Ectodermal cell (in vitro differentiated cells): ENCODE data around the gene MRPL23.
"Not testable (repeated sequence)": the region's sequence is repeated elsewhere in the genome, so short reads cannot be mapped to it uniquely, and the experiment has no call there.

Experiments used
- H3K27ac ChIP-seq: 2 replicates; pipeline ENCODE4 v1.7.0; 2013; ENCODE audit warnings: mild to moderate bottlenecking, low read depth, low read length; ENCODE audit not compliant: insufficient read depth, poor library complexity, severe bottlenecking
- H3K27me3 ChIP-seq: 2 replicates; pipeline ENCODE4 v1.7.0; 2013; ENCODE audit warnings: mild to moderate bottlenecking, low read length; ENCODE audit not compliant: insufficient read depth, control insufficient read depth, poor library complexity, severe bottlenecking
- H3K36me3 ChIP-seq: one replicate; pipeline ENCODE4 v1.7.0; 2013; ENCODE audit warnings: low read length; ENCODE audit not compliant: control insufficient read depth, insufficient read depth
- H3K4me1 ChIP-seq: one replicate; pipeline ENCODE4 v1.7.0; 2013; ENCODE audit warnings: low read length; ENCODE audit not compliant: control insufficient read depth, insufficient read depth
- H3K4me3 ChIP-seq: 2 replicates; pipeline ENCODE4 v1.7.0; 2013; ENCODE audit warnings: low read depth, low read length, control low read depth; ENCODE audit not compliant: insufficient read depth
- H3K9me3 ChIP-seq: 2 replicates; pipeline ENCODE4 v1.7.0; 2013; ENCODE audit warnings: mild to moderate bottlenecking, low read length, moderate library complexity; ENCODE audit not compliant: control insufficient read depth
- WGBS, 2 experiments: methylation state at CpG; one replicate each; pipeline ENCODE4 v1.1.7; 2013; ENCODE audit warnings: missing lambda C conversion rate in 2 of 2; 5-methylcytosine and 5-hydroxymethylcytosine counted together

The MRPL23 gene

DNA sequence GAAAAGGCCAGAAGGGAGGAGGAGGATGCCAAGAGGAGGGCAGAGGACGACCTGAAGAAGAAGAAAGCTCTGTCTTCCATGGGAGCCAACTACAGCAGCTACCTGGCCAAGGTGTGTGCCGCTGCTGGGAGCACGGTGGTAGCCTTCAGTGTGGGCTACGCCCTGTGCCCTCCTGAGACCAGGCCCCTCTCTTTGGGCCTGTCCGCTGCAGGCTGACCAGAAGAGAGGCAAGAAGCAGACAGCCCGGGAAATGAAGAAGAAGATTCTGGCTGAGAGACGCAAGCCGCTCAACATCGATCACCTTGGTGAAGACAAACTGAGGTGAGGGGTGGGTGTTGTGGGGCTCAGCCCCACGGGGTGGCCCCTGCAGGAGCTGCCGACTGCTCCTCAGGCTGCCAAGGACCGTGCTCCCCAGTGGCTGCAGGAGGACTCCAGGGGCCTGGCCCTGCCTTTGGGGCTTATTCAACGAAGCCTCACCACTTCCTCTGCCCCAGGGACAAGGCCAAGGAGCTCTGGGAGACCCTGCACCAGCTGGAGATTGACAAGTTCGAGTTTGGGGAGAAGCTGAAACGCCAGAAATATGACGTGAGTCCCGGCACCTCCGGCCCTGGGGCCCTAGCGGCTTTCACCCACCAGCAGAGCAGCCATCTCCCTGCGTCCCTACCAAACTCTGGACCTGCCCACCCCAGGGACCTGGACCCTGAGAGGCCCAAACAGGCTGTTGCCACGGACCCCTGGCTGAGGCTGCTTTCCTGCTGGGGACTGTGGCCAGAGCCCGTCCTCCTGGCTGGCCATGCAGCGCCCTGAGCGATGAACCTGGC lies 12.6 kb upstream of the MRPL23 start:
- Histone ChIP-seq H3K9me3 (no peaks in the 10 kb centered on the region), H3K27ac (no peak overlapping the region), H3K4me3 (no peak overlapping the region), H3K36me3 (no peaks in the 10 kb centered on the region), H3K27me3 (no peaks in the 10 kb centered on the region), H3K4me1 (no peaks in the 10 kb centered on the region)
- WGBS, 2 experiments: 85 to 86% methylated on average over 24 of the region's 24 CpGs

DNA sequence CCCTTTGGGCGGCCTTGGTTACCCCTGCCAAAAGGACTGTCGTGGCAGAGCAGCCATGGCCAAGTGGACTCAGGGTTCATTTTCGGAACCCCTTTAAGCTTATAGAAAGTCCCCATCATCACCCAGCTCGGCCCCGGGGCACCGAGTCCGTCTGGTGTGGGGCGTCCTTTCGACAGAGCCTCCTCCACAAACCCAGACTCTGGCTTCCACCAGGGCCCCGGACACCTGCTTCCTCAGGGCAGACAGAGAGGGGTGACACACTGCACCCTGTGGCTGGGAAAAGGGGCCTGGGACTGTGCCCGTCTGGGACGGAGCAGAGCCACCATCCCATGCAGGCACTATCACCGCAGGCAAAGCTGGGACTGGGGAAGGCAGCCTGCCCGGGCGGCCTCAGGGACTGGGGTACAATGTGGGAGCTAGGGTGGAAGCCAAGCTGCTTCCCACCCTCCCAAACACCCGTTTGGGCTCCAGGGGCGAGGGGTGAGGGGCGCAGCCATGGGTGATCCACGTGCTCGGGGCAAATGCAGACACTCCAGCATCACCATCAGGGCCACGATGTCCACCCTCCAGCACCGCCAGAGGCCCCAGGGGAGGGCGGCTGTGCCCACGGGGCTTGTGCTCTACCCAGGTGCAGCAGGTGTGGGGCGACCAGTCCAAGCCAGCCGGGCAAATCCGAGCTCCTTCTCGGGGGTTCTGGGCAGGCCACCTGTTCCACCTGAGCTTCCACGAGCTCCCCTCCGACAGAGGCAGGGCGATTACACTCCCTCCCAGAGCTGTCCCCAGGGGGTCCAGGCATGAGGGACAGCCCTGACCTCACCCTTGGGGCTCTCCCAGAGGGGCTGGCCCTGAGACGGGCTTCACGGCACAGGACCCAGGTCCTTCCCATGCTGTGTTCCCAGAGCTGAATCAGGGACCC lies 11.7 kb upstream of the MRPL23 start:
- no peaks in the 10 kb centered on the region for H3K9me3 ChIP-seq
- no peak overlapping the region for H3K27ac ChIP-seq
- no peak overlapping the region for H3K4me3 ChIP-seq
- no peaks in the 10 kb centered on the region for H3K27me3 ChIP-seq
- H3K4me1 ChIP-seq: no peaks in the 10 kb centered on the region
- 92 to 93% methylated on average over 33 of the region's 33 CpGs for WGBS, 2 experiments
- no peaks in the 10 kb centered on the region for H3K36me3 ChIP-seq

DNA sequence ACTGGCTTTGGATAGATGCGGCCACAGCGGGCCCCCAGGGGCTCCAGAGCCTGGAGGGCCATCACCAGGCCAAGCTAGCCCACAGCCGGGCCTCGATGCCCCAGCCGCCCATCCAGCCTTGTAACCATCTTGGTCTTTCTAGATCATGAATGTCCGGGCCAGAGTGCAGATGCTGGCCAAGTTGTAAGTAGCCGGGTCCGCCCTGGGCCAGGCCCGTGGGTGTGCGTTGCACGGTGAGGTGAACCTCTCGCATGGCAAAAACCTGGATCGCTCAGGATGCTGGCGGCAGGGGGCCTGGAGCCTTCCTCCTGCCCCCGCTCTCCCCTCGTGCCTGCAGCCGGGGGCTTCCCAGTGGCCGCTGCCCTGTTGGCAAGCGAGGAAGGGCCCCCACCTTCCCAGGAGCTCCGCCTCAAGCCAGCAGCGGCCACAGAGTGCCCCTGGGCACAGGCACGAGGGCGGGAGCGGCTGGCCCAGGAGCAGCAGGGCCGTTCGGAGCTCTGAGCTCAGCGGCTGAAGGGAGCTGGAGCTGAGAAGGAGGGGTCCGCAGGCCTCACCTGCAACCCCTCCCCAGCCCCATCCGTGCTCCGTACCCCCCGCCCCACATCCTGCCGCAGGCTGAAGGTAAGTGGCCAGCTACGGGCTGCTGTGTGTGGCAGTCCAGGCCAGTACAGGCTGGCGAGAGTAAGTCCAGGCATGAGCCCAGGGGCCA lies 10.9 kb upstream of the MRPL23 start:
- Histone ChIP-seq H3K36me3 (no peaks in the 10 kb centered on the region), H3K9me3 (no peaks in the 10 kb centered on the region), H3K27ac (no peak overlapping the region), H3K4me3 (no peak overlapping the region), H3K27me3 (no peaks in the 10 kb centered on the region), H3K4me1 (no peaks in the 10 kb centered on the region)
- 92 to 94% methylated on average over 34 of the region's 34 CpGs for WGBS, 2 experiments

DNA sequence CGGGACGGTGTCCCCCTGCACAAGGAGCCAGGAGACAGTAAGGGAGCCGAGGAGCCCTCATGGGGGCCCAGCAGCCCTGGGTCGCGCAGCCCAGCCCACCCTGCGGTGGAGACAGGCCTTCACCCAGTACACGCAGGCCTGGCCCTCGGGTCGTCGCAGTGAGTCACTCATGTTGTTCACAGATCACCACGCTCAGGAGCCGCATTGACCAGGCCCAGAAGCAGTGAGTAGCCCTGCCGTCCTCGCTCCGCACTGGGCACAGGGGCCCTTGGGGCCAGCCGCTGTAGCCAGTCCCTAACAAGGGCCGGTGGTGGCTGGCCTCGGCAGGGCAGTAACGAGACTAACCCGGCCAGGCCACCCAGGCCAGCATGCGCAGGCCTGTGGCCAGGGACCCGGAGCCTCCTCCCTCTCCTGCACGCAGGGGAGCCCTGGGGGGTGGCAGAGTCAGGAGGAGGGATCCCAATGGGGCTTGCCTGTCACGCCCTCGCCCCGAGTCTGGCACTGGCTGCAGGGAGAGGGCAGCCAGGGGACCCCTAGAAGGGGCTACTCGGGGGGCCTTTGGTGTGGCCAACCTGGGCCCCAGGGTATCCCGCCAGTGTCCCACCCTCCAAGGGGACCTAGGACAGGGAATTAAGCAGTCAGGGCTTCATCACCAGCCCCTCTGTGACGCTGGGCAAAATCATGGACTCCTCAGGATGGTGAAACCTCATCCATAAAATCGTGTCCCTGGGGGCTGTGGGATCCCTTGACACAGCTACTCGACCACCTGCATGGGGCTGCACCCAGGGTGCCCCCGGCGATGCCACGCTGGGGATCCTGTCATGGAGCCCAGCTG lies 10.1 kb upstream of the MRPL23 start:
- WGBS, 2 experiments: 93 to 94% methylated on average over 34 of the region's 34 CpGs

DNA sequence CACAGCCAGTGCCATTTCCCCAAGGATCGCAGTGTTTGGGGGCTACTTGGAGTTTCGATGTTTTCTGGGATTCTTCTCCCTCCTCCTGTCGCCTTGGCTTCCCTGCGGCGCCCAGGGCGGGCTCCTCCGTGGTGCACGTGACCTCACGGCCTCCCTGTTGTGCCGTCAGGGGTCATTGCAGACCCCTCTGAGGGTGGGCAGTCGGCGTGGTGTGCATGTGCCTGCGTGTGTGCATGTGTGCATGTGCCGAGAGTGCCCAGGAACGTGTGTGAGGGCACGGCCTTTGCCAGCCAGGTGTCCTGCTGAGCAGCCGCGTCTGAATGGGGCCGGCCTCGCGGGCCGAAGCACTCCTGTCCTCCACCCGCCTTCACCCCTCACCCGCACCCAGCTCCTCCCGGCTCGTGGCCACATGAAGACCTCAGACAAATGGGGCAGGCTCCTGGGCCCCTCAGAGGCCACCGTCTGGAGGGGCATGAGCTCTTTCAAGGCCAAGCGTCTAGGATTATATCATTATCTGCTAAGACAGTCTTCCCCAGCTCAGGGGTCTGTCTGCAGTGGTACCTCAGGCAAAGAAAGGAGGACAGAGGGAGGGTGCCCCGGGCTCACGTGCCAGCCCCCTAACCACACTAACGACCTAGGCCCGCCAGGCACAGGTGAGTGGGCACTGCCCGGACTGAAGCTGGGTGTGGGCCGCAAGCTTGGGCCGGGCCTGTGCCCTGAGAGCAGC lies 9.4 kb upstream of the MRPL23 start:
- no peaks in the 10 kb centered on the region for H3K36me3 ChIP-seq
- H3K4me1 ChIP-seq: no peaks in the 10 kb centered on the region
- H3K27ac ChIP-seq: no peak overlapping the region
- H3K9me3 ChIP-seq: no peaks in the 10 kb centered on the region
- no peaks in the 10 kb centered on the region for H3K27me3 ChIP-seq
- 88 to 89% methylated on average over 35 of the region's 35 CpGs for WGBS, 2 experiments
- H3K4me3 ChIP-seq: no peak overlapping the region

More for the DNA sequence above, 10.1 kb upstream of the MRPL23 start:
- H3K27me3 ChIP-seq: no peaks in the 10 kb centered on the region
- no peak overlapping the region for H3K27ac ChIP-seq
- H3K36me3 ChIP-seq: no peaks in the 10 kb centered on the region
- no peaks in the 10 kb centered on the region for H3K4me1 ChIP-seq
- H3K9me3 ChIP-seq: no peaks in the 10 kb centered on the region
- no peak overlapping the region for H3K4me3 ChIP-seq

DNA sequence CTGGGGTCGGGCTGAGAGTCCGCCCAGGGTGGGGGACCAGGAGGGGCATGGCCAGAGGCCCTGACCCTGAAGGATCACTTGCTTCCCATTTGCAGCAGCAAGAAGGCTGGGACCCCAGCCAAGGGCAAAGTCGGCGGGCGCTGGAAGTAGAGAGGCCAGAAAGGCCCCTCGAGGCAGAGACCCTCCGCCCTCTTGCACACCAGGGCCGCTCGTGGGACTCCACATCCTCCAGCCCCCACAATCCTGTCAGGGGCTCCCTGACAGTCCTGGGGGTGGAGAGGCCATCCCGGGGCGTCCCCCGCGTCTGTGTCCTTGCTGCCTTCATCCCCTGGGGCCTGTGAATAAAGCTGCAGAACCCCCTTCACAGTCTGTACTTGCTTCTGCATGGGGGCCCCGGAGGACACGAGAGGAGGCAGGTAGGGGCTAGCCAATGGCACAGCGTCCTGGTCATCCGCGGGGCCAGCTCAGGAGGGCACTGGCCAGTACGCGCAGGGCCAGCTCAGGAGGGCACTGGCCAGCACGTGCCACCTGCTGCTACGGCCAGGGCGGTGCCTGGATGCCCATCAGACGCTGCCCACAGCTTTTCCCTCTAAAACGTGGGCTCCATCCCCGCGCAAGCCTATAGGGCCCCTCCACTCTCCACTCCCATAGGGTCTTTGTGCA lies 8.7 kb upstream of the MRPL23 start:
- Histone ChIP-seq H3K27ac (no peak overlapping the region), H3K4me1 (no peaks in the 10 kb centered on the region), H3K9me3 (no peaks in the 10 kb centered on the region), H3K27me3 (no peaks in the 10 kb centered on the region), H3K36me3 (no peaks in the 10 kb centered on the region), H3K4me3 (no peak overlapping the region)
- 88 to 89% methylated on average over 27 of the region's 27 CpGs for WGBS, 2 experiments

DNA sequence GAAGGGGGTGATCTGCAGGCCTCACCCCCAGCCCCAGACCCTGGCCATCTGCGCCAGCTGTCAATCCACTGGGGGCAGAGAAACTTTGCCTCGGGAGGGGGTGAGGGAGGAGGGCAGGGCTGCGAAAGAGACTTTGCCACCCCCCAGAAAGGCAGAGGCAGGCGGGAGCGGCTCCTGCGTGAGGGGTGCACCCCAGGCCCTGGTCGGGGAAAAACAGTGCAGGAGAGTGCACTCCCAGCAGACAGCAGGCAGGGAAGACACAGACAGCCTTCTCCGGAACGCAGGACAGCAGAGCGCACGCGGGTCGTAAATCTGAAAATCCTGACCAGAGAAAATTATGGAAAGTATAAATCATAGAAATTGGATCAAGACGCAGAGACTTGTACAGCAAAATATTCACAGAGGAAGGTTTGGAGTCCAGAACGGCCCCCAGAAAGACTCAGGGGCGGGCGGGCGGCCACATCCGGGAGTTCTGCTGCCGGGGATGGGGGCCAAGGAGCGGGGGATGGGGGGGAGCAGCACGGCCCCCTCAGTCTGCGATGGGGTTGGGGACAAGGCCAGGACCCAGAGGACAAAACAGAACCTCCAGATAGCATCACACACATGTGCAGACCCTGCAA lies 8.0 kb upstream of the MRPL23 start:
- no peak overlapping the region for H3K4me3 ChIP-seq
- no peak overlapping the region for H3K27ac ChIP-seq
- no peaks in the 10 kb centered on the region for H3K36me3 ChIP-seq
- no peaks in the 10 kb centered on the region for H3K4me1 ChIP-seq
- no peaks in the 10 kb centered on the region for H3K9me3 ChIP-seq
- H3K27me3 ChIP-seq: no peaks in the 10 kb centered on the region
- 85 to 88% methylated on average over 23 of the region's 23 CpGs for WGBS, 2 experiments

DNA sequence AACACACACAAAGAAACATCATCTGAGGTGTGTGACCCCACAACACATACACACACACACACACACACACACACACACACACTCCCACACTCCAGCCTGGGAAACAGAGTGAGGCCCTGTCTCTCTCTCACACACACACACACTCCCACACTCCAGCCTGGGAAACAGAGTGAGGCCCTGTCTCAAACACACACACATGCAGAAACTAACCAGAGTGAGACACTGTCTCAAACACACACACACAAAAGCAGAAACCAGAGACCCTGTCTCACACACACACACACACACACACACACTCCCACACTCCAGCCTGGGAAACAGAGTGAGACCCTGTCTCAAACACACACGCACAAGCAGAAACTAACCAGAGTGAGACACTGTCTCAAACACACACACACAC lies 7.3 kb upstream of the MRPL23 start:
- not testable (repeated sequence) for H3K27ac ChIP-seq, H3K9me3 ChIP-seq, H3K36me3 ChIP-seq, H3K4me3 ChIP-seq, H3K27me3 ChIP-seq, H3K4me1 ChIP-seq
- 90 to 97% methylated on average over 1 of the region's 1 CpG for WGBS, 2 experiments
